GM12878 (cell line): Measurements from ENCODE around the gene ITIH6.

Experiments
- CBFB ChIP-seq: IDR thresholded peaks from 2 replicates; pipeline ENCODE4 v1.6.1; 2016; ENCODE audit warnings: antibody characterized with exemption, low read depth
- CREB1 ChIP-seq: IDR thresholded peaks from 2 replicates; pipeline ENCODE4 v1.6.1; 2012; ENCODE audit warnings: low read depth, mild to moderate bottlenecking, inconsistent platforms
- FOS ChIP-seq: IDR thresholded peaks from 3 replicates; pipeline ENCODE4 v1.6.1; 2011; ENCODE audit warnings: borderline replicate concordance; ENCODE audit not compliant: insufficient read length; ENCODE audit errors: extremely low read depth
- GABPA ChIP-seq: IDR thresholded peaks from 2 replicates; pipeline ENCODE4 v1.6.1; 2014; ENCODE audit warnings: antibody characterized with exemption, low read depth, mild to moderate bottlenecking, inconsistent platforms
- HCFC1 ChIP-seq: fragments of 150-350 bp; IDR thresholded peaks from 2 replicates; pipeline ENCODE4 v1.6.1; 2014; ENCODE audit warnings: low read length
- JUND ChIP-seq: IDR thresholded peaks from 2 replicates; pipeline ENCODE4 v1.6.1; 2012; ENCODE audit warnings: low read depth, mild to moderate bottlenecking, low read length, improper control_type of control experiment, moderate library complexity
- MXI1 ChIP-seq: fragments of 150-350 bp; IDR thresholded peaks from 2 replicates; pipeline ENCODE4 v1.6.1; 2011; ENCODE audit warnings: low read depth, mild to moderate bottlenecking, inconsistent platforms, low read length, improper control_type of control experiment
- NFIC ChIP-seq: IDR thresholded peaks from 2 replicates; pipeline ENCODE4 v1.6.1; 2012; ENCODE audit warnings: low read depth, mild to moderate bottlenecking, inconsistent platforms, low read length, moderate library complexity
- TCF7 ChIP-seq: IDR thresholded peaks from 2 replicates; pipeline ENCODE4 v1.6.1; 2014; ENCODE audit warnings: antibody characterized with exemption, borderline replicate concordance
- TF ChIP-seq, protein P1 (sequence below), 3 experiments: IDR thresholded peaks in 2 of 3; conservative IDR thresholded peaks in 1 of 3; 2 replicates each; pipeline ENCODE4 v1.5.1; 2011; ENCODE audit warnings: low read depth in 3 of 3, low read length in 3 of 3, mild to moderate bottlenecking in 3 of 3, control low read depth in 2 of 3, moderate library complexity in 2 of 3, inconsistent platforms in 1 of 3, mixed read lengths in 1 of 3; ENCODE audit not compliant: control insufficient read depth in 2 of 3, insufficient read depth in 1 of 3; ENCODE audit errors: extremely low read depth in 1 of 3

DNA sequence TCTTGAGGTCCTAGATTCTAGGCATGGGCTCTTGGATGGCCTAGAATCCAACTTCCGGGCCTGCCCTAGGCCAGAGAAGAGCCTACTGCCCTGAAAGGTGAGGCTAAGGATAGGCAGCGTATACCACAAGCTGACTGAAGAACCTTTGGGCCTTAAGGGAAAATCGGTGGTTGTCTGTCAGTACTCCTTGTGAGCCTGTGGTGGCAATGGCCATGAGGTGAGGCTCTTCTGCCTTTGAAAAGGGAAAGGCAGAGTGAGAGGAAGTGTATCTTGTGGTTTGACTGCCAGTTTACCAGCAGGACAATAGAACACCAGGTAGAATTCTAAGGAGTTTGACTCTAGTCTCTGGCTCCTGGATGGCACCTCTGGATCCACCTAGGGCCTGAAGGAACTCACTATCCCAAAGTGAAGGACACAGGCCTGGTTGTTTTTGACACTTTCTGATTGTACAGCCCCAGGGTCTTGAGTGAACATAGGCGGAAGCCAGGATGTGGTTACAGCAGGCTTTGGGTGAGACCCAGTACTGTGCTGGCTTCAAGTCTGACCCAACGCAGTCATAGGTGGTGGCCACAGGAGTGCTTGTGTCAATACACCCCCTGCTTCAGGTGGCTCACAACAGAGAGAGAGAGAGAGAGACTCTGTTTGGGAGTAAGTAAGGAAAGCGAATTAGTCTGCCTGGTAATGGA is 20.9 kb downstream of the ITIH6 start:
- TF ChIP-seq MXI1 (no peak), CBFB (no peak), TCF7 (no peak), JUND (no peak), NFIC (no peak), CREB1 (no peak), HCFC1 (no peak), FOS (no peak), GABPA (no peak)
- TF ChIP-seq, protein P1, sequence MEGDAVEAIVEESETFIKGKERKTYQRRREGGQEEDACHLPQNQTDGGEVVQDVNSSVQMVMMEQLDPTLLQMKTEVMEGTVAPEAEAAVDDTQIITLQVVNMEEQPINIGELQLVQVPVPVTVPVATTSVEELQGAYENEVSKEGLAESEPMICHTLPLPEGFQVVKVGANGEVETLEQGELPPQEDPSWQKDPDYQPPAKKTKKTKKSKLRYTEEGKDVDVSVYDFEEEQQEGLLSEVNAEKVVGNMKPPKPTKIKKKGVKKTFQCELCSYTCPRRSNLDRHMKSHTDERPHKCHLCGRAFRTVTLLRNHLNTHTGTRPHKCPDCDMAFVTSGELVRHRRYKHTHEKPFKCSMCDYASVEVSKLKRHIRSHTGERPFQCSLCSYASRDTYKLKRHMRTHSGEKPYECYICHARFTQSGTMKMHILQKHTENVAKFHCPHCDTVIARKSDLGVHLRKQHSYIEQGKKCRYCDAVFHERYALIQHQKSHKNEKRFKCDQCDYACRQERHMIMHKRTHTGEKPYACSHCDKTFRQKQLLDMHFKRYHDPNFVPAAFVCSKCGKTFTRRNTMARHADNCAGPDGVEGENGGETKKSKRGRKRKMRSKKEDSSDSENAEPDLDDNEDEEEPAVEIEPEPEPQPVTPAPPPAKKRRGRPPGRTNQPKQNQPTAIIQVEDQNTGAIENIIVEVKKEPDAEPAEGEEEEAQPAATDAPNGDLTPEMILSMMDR (IDR thresholded peaks at IDR 0.05 in 2 of 3, conservative IDR thresholded peaks at IDR 0.05 in 1 of 3; ENCODE audit: control insufficient read depth in 2 of 3, extremely low read depth in 1 of 3, insufficient read depth in 1 of 3, low read depth in 3 of 3, low read length in 3 of 3), result no peak
